ENCODE data around the gene GDE1.

GRCh38 chr16:19490619-19491018, 31.3 kb downstream of the GDE1 start:
- TF ChIP-seq CTCF (IDR thresholded peaks at IDR 0.05) (no peak), POLR2A (IDR thresholded peaks at IDR 0.05) (no peak)

Data from lower leg skin (tissue), 3 donors.